ENCODE results near the gene MLST8.

The MLST8 gene

GRCh38 chr16:2233046-2233775 lies 28.0 kb downstream of the MLST8 start:
- Histone ChIP-seq H3K4me1 (ENCODE audit: insufficient read depth, low read length, severe bottlenecking) (no peaks in the 10 kb centered on the region), H3K27ac (ENCODE audit: low read depth, low read length, poor library complexity, severe bottlenecking) (no peak overlapping the region), H3K79me2 (ENCODE audit: insufficient read depth, low read length) (no peaks in the 10 kb centered on the region), H4K20me1 (ENCODE audit: insufficient read depth, low read length) (no peaks in the 10 kb centered on the region), H3K9me2 (ENCODE audit: low read depth, low read length) (no peaks in the 10 kb centered on the region), H3F3A (ENCODE audit: insufficient read depth, low read length) (0 out of 2 replicates have a peak, but pooled peaks cover 3% of the 10 kb centered on the region), H3K4me3 (ENCODE audit: low read depth, low read length, poor library complexity, severe bottlenecking) (no peak overlapping the region), H3K9me3 (ENCODE audit: low read length) (no peaks in the 10 kb centered on the region), H3K27me3 (ENCODE audit: insufficient read depth, low read length) (no peaks in the 10 kb centered on the region), H3K4me2 (ENCODE audit: low read length) (no peak overlapping the region), H3K9ac (ENCODE audit: low read length) (no peak overlapping the region), H2AFZ (ENCODE audit: low read length) (no peak overlapping the region), H3K36me3 (ENCODE audit: insufficient read depth, low read length) (peaks cover 92% of the 10 kb centered on the region)
- no peak for TF ChIP-seq EZH2 (IDR thresholded peaks at IDR 0.05; ENCODE audit: borderline replicate concordance, low read length)
- TF ChIP-seq CTCF (IDR thresholded peaks at IDR 0.05; ENCODE audit: low read length): no peak

GRCh38 chr16:2233872-2234812 lies 28.9 kb downstream of the MLST8 start:
- H3K4me2 ChIP-seq (ENCODE audit: low read length): no peak overlapping the region

GRCh38 chr16:2234813-2235170 lies 29.5 kb downstream of the MLST8 start:
- H3K9me2 ChIP-seq (ENCODE audit: low read depth, low read length): no peaks in the 10 kb centered on the region
- no peaks in the 10 kb centered on the region for H3K27me3 ChIP-seq (ENCODE audit: insufficient read depth, low read length)
- no peaks in the 10 kb centered on the region for H4K20me1 ChIP-seq (ENCODE audit: insufficient read depth, low read length)
- no peak overlapping the region for H3K4me3 ChIP-seq (ENCODE audit: low read depth, low read length, poor library complexity, severe bottlenecking)
- no peak for TF ChIP-seq EZH2 (IDR thresholded peaks at IDR 0.05; ENCODE audit: borderline replicate concordance, low read length)
- no peak for TF ChIP-seq CTCF (IDR thresholded peaks at IDR 0.05; ENCODE audit: low read length)
- no peaks in the 10 kb centered on the region for H3K4me1 ChIP-seq (ENCODE audit: insufficient read depth, low read length, severe bottlenecking)
- H2AFZ ChIP-seq (ENCODE audit: low read length): no peak overlapping the region
- 0 out of 2 replicates have a peak, but pooled peaks cover 3% of the 10 kb centered on the region for H3F3A ChIP-seq (ENCODE audit: insufficient read depth, low read length)
- H3K4me2 ChIP-seq (ENCODE audit: low read length): no peak overlapping the region
- H3K79me2 ChIP-seq (ENCODE audit: insufficient read depth, low read length): no peaks in the 10 kb centered on the region
- peak overlapping the region; percentile 66 for H3K27ac ChIP-seq (ENCODE audit: low read depth, low read length, poor library complexity, severe bottlenecking)
- no peaks in the 10 kb centered on the region for H3K9me3 ChIP-seq (ENCODE audit: low read length)
- H3K36me3 ChIP-seq (ENCODE audit: insufficient read depth, low read length): peaks cover 88% of the 10 kb centered on the region
- no peak overlapping the region for H3K9ac ChIP-seq (ENCODE audit: low read length)

More at GRCh38 chr16:2233872-2234812, 28.9 kb downstream of the MLST8 start:
- H2AFZ ChIP-seq (ENCODE audit: low read length): no peak overlapping the region
- H3K36me3 ChIP-seq (ENCODE audit: insufficient read depth, low read length): peaks cover 88% of the 10 kb centered on the region
- H4K20me1 ChIP-seq (ENCODE audit: insufficient read depth, low read length): no peaks in the 10 kb centered on the region
- no peaks in the 10 kb centered on the region for H3K79me2 ChIP-seq (ENCODE audit: insufficient read depth, low read length)
- H3K27ac ChIP-seq (ENCODE audit: low read depth, low read length, poor library complexity, severe bottlenecking): peak overlapping the region; percentile 66
- H3K9me3 ChIP-seq (ENCODE audit: low read length): no peaks in the 10 kb centered on the region
- no peak overlapping the region for H3K9ac ChIP-seq (ENCODE audit: low read length)
- H3K4me1 ChIP-seq (ENCODE audit: insufficient read depth, low read length, severe bottlenecking): no peaks in the 10 kb centered on the region
- no peaks in the 10 kb centered on the region for H3K27me3 ChIP-seq (ENCODE audit: insufficient read depth, low read length)
- TF ChIP-seq EZH2 (IDR thresholded peaks at IDR 0.05; ENCODE audit: borderline replicate concordance, low read length) (no peak), CTCF (IDR thresholded peaks at IDR 0.05; ENCODE audit: low read length) (no peak)
- no peak overlapping the region for H3K4me3 ChIP-seq (ENCODE audit: low read depth, low read length, poor library complexity, severe bottlenecking)
- H3F3A ChIP-seq (ENCODE audit: insufficient read depth, low read length): 0 out of 2 replicates have a peak, but pooled peaks cover 3% of the 10 kb centered on the region
- no peaks in the 10 kb centered on the region for H3K9me2 ChIP-seq (ENCODE audit: low read depth, low read length)

Measured in OCI-LY1 (cell line).